ENCODE results near the gene PRKCA.

The PRKCA gene

DNA sequence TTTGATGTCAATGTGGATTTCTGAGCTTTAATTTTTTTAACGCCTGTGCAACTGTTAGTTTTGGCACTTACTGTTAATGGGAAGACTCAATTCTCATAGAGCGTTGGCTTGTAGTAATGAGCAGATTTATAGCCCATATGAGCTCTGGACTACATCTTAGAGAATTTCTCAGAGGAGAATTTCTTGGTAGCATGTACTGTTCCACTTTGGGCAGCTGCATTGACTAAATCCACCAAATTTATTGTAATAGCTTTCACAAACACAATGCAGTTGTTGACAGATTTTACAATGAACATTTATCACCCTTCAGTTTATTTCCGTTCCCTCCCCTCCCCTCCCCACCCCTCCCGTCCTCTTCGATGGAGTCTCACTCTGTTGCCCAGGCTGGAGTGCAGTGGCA, 193.9 kb downstream of the PRKCA start:
- ATAC-seq (no peak), DNase-seq (ENCODE audit: low spot score in 2 of 2) (no peak)
- H3K4me1 Mint-ChIP-seq, result peaks cover 25% of the 10 kb centered on the region
- no peak overlapping the region for H3K27ac Mint-ChIP-seq
- H3K9me3 Mint-ChIP-seq, result no peaks in the 10 kb centered on the region
- peaks cover 28% of the 10 kb centered on the region for H3K36me3 Mint-ChIP-seq
- no peak overlapping the region for H3K4me3 Mint-ChIP-seq

DNA sequence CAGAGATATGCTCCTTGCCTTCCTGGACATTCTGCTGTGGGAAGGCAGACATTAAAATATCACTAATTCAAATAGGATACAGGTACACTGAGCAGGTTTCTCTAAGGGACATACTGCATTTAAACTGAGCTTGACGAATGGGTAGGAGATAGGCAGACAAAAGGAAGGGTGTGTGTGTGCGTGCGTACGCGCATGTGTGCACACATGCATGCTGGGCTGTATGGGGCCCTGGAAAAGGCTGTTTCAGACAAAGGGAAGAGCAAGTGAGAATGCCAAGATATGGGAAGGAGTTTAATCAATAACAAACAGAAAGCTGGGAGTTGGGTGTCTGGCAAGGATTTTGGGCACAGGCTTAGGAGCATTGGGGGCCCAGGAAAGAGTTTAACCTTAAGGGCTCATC, 196.2 kb downstream of the PRKCA start:
- H3K4me3 Mint-ChIP-seq, result no peak overlapping the region

DNA sequence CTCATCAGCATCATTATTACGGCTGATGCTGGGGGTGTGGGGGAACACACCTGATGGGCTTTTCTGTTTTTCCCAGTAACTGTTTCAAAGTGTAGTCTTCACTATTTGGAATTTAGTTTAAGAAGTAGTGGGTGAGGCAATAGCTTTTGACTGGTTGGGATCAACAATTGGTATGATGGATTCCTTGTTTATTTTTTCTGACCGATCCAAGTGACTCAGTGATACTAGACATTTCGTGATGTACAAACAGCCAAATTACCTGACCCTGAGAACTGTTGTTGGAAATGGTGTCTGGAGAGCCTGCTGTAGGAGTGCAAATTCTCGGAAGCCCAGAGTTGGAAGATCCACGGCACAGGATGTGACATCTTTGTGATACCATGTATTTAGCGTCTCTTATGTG, 204.2 kb downstream of the PRKCA start:
- peaks cover 44% of the 10 kb centered on the region for H3K4me1 Mint-ChIP-seq
- no peak for DNase-seq (ENCODE audit: low spot score in 2 of 2)
- H3K27ac Mint-ChIP-seq, result no peak overlapping the region
- no peaks in the 10 kb centered on the region for H3K9me3 Mint-ChIP-seq
- H3K4me3 Mint-ChIP-seq, result no peak overlapping the region
- no peak for ATAC-seq
- no peaks in the 10 kb centered on the region for H3K36me3 Mint-ChIP-seq

More for the DNA sequence above, 196.2 kb downstream of the PRKCA start:
- Mint-ChIP-seq H3K27ac (no peak overlapping the region), H3K4me1 (peaks cover 10% of the 10 kb centered on the region), H3K36me3 (peaks cover 28% of the 10 kb centered on the region), H3K9me3 (no peaks in the 10 kb centered on the region)
- DNase-seq (ENCODE audit: low spot score in 2 of 2), result no peak
- ATAC-seq, result no peak

DNA sequence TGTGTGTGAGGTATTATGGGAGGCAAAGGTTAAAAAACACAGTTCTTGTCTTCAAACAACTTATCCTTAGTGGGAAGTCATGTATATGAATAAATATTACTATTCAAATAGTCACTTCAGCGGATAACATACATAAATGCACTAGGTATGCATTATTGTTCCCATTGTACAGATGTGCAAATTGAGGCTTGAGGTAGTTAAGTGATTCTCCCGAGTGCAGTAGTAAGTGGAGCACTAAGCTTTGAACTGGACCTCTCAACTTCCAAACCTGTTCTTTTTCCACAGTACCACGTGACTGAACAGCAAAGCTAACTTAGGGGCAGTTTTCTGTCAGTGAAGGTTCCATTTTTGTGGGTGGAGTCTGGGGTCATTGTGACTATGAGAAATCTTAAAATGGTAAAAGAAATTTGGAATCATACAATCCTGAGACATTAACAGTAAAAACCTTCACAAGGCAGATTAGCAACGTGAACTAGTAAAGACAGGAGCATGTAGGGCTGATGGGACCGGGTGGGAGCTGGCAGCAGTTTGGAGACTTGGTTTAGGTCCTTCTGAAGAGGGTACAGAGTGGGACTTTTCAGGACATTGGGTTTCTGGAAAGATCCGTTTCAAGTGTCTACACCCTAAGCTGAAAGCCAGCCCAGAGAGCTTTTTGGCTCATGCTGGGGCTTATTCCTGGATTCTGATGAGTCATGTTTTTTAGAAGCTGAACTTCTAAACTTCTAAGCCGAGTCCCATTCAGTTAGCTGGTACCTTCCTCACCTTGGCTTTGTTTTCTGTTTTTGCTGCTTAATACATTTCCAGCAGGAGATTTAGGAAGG, 204.9 kb downstream of the PRKCA start:
- Mint-ChIP-seq H3K4me3 (peak overlapping the region; percentile 16), H3K9me3 (no peaks in the 10 kb centered on the region), H3K27ac (peak overlapping the region; percentile 73), H3K36me3 (no peaks in the 10 kb centered on the region), H3K4me1 (peaks cover 47% of the 10 kb centered on the region)
- ATAC-seq (no peak), DNase-seq (ENCODE audit: low spot score in 2 of 2) (no peak)

DNA sequence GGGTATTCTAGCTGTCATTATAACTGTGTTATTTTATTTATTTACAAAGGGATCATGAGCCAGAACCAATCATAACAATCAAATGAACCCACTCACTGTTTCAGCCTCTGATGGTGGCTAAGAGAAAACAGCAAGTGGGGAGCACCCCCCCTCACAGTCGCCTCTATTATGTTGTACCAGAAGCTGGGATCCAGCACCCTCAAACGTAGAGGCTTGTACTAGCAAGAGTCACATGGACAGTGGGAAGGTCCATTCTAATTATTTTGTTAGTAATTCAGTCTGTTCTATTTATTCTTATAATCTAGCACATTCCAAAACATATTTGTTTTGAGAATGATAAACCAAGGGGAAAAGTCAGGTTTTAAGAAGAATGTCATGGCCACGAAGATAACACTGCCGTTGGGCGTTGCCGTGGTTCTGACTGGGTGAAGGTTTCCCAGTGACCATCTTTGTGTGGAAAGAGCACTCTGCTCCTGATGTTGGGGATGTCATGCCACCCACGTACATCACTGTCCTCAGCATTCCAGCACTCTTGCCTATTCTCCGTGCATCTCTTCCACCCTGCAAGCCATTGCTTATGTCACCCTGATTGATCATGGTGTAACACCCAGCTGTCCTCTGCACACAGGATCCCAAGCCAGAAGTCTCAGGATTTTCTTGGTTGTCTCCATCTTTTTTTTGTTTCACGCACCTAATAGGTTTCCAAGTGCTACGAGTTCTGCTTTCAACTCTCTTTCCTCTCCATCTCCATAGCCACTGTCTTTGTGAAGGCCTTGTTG, 205.8 kb downstream of the PRKCA start:
- Mint-ChIP-seq H3K4me1 (peaks cover 47% of the 10 kb centered on the region), H3K27ac (peak overlapping the region; percentile 95), H3K4me3 (peak overlapping the region; percentile 60), H3K36me3 (no peaks in the 10 kb centered on the region), H3K9me3 (no peaks in the 10 kb centered on the region)
- DNase-seq (ENCODE audit: low spot score in 2 of 2) (no peak), ATAC-seq (no peak)

DNA sequence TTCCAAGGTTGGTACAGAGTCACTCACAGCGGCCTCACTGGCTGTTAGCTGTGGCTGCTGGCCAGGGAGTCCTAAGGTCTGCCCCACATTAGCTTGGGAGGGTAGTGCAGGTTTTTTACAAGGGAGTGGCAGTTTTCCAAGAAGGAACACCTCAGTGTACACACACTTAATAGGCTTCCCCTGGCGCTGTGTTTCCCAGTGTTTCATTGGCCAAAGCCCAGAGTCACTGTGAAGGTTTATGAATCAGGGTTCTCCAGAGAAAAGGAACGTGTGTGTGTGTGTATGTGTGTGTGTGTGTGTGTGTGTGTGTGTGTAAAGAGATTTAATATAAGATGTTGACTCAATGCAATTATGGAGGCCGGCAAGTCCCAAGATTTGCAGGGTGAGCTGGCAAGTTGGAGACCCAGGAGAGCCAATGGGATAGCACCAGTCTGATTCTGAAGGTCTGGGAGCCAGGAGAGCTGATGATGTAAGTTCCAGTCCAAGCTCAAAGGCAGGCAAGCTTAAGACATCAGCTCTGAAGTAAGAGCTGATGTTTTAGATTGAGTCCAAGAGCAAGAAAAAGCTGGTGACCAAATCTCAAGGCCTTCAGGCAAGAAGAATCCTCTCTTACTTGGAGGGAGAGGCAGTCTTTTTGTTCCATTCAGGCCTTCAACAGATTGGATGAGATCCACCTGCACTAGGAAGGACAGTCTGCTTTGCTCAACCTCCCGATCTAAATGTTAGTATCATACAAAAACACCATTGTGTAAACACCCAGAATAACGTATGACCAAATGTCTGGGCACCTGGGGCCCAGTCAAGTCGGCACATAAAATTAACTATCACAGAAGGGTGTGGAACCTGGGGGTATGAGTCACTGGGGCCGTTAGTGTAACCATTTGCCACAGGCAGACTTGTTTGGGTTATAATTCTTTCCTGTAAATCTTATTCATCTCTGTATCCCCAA, 206.8 kb downstream of the PRKCA start:
- Mint-ChIP-seq H3K4me1 (peaks cover 47% of the 10 kb centered on the region), H3K9me3 (no peaks in the 10 kb centered on the region), H3K4me3 (peak overlapping the region; percentile 60), H3K27ac (peak overlapping the region; percentile 95), H3K36me3 (no peaks in the 10 kb centered on the region)
- ATAC-seq (peak; percentile 90), DNase-seq (ENCODE audit: low spot score in 2 of 2) (peak; percentile 14 to 68)

DNA sequence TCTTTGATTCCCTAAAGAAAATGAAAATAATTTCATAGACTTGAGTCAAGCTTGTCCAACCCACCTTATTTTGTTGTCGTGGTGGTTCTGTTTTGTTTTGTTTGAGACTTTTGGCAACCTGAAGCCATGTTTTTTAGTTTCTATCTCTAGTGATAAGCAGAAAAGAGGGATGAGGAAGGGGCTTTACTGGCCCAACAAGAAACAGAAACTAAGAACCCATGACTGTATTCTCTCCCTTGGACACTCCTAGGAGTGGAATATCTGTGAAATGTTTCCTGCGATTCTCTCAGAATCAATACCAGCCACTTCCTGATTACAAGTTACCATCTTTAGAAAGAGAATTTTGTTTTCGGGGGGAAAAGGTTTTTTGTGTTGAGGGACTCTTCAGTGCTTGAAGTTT, 207.5 kb downstream of the PRKCA start:
- no peak for DNase-seq (ENCODE audit: low spot score in 2 of 2)
- peaks cover 52% of the 10 kb centered on the region for H3K4me1 Mint-ChIP-seq
- ATAC-seq, result no peak
- no peaks in the 10 kb centered on the region for H3K9me3 Mint-ChIP-seq
- peak overlapping the region; percentile 95 for H3K27ac Mint-ChIP-seq
- H3K36me3 Mint-ChIP-seq, result no peaks in the 10 kb centered on the region
- H3K4me3 Mint-ChIP-seq, result peak overlapping the region; percentile 60

DNA sequence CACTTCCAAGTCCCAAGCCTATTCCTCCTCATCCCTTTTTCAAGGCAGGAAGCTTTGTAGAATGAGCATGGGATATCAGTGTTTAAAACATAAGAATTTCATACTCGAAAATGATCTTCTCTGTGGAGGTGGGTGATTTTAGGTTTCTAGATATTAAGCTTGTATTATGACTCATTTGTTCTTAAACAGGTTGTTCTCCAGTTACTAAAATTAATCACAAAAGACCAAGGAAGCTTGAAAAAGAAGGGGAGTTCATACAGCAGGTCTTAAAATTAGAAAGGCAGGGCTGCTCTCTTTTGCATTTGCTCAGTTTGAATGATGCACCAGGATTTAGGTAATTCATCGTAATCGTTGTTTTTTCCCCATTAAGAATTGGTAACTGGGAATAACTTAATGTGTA, 208.7 kb downstream of the PRKCA start:
- H3K36me3 Mint-ChIP-seq, result peaks cover 7% of the 10 kb centered on the region
- peak overlapping the region; percentile 20 for H3K27ac Mint-ChIP-seq
- peak overlapping the region; percentile 21 for H3K4me3 Mint-ChIP-seq

DNA sequence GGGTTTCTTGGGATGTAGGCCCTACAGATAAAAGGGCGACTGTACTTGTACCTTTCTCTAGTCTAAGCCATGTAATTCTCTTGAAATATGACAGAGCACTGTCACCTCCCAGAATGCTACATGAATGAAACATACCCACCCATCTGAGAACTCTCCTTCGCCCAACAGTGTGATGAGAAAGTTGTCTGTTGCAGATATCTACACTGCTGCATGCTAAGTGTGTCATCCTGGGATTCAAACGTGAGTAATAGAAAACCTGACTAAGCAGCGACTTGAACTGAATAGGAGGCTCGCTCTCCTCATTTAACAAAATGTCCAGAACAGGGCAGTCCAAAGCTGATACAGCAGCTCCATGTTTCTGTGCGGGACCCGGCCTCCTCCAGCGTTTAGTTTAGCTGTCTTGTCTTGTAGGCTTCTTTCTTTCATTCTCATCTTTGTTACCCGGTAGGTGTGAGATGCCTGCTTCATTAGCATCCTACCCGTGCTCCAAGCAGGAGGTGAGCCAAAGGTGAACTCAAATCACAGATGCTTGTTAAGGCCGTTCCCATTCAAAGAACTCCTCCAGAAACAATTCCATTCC, 211.9 kb downstream of the PRKCA start:
- ATAC-seq, result peak; percentile 87
- H3K9me3 Mint-ChIP-seq, result no peaks in the 10 kb centered on the region
- H3K4me3 Mint-ChIP-seq, result no peak overlapping the region
- H3K36me3 Mint-ChIP-seq, result peaks cover 15% of the 10 kb centered on the region
- peaks cover 57% of the 10 kb centered on the region for H3K4me1 Mint-ChIP-seq
- DNase-seq (ENCODE audit: low spot score in 2 of 2), result peak in 1 of 2 donors; percentile 55
- H3K27ac Mint-ChIP-seq, result no peak overlapping the region

More for the DNA sequence above, 208.7 kb downstream of the PRKCA start:
- Mint-ChIP-seq H3K9me3 (no peaks in the 10 kb centered on the region), H3K4me1 (peaks cover 56% of the 10 kb centered on the region)
- DNase-seq (ENCODE audit: low spot score in 2 of 2), result no peak
- ATAC-seq, result peak; percentile 43

DNA sequence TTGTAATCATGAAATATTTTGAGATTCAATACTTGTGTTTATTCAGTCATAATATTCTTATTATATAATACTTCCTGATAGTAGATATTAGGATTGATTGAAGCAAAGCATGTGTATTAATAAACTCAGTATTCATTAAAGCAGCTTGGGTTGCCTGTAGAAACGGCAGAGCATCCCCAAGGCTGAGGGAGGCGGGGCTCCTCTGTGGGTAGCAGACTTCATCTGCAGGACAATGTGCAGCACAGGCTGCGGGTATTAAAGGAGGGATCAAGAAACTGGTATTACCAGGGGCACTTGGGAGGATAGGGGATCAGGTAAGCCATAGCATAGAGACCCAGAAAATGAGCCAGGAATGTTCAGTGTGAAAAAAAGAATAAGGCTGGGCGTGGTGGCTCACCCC, 213.6 kb downstream of the PRKCA start:
- Mint-ChIP-seq H3K27ac (no peak overlapping the region), H3K9me3 (no peaks in the 10 kb centered on the region), H3K36me3 (peaks cover 15% of the 10 kb centered on the region), H3K4me1 (peaks cover 47% of the 10 kb centered on the region), H3K4me3 (no peak overlapping the region)
- ATAC-seq, result no peak
- DNase-seq (ENCODE audit: low spot score in 2 of 2), result no peak

DNA sequence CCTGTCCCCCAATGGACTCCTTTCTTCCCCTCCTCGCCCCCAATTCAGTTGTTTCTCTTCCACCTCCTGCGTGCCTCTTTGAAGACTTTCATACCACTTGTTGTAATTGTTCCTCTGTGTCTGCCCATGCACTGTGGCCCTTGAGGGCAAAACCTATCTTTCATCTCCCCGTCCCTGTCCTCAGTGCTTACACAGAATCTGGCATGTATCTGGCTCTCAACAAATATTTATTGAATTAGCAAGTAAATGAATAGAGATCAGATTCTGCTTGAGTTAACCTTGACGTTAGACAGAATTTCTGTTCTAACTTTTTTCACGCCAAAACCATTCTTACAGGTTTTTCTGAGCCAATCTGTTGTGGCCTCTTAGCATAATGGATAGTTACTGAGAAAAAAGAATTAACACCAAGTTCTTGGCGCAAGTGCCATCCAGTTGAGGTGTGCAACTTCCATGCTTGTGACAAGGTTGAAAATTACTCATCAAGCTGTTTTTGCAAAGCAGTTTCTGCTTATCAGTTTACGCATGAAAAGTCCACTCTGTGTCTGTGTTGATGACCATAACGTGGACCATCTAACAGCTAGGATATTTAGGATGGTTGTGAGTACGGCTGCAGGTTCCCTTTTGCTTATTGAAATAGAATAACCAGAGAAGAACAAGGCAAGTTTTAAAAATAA, 215.1 kb downstream of the PRKCA start:
- Mint-ChIP-seq H3K9me3 (no peaks in the 10 kb centered on the region), H3K36me3 (peaks cover 15% of the 10 kb centered on the region), H3K4me3 (no peak overlapping the region), H3K27ac (peak overlapping the region; percentile 74), H3K4me1 (peaks cover 47% of the 10 kb centered on the region)
- DNase-seq (ENCODE audit: low spot score in 2 of 2) (no peak), ATAC-seq (no peak)

DNA sequence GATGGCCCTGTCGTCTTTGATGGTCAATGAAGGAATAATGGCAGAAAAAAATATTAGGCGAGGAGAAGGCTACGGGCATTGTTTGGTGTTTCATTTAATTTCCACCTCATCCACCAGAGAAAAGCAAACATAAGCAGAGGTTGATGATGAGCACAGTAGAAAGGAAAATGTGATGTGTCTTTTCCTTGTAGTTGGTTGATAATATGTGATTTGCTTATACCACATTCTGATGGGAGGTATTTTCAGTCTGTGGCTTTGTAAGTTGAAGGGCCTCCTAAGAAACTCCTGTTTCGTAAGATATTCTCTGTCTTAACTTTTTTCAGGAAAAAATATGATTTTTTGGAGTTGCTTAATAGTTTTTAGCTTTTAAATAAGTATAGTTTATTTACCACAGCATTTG, 215.7 kb downstream of the PRKCA start:
- Mint-ChIP-seq H3K4me1 (peaks cover 53% of the 10 kb centered on the region), H3K36me3 (peaks cover 15% of the 10 kb centered on the region), H3K4me3 (no peak overlapping the region), H3K27ac (peak overlapping the region; percentile 74), H3K9me3 (no peaks in the 10 kb centered on the region)
- ATAC-seq, result no peak
- no peak for DNase-seq (ENCODE audit: low spot score in 2 of 2)

DNA sequence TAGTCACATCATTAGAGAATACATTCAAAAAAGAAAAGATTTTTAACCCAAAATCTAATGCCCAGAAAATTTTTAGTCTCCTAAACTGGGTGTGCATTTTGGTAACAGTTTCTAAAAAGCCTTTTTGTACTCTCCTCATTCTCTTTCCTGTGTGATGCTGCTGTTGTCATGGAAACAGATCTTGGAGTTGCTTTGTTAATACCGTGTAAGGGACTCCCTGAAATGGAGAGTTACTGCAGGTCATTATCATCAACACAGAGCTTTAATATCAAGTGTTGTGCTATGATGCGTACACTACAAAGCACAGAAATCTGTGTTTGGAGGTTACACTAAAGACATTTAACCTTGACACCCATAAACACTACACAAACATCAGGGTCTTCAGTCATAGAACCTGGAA, 216.3 kb downstream of the PRKCA start:
- Mint-ChIP-seq H3K27ac (peak overlapping the region; percentile 21), H3K4me3 (no peak overlapping the region), H3K36me3 (peaks cover 15% of the 10 kb centered on the region), H3K4me1 (peaks cover 55% of the 10 kb centered on the region), H3K9me3 (no peaks in the 10 kb centered on the region)
- DNase-seq (ENCODE audit: low spot score in 2 of 2), result no peak
- no peak for ATAC-seq

DNA sequence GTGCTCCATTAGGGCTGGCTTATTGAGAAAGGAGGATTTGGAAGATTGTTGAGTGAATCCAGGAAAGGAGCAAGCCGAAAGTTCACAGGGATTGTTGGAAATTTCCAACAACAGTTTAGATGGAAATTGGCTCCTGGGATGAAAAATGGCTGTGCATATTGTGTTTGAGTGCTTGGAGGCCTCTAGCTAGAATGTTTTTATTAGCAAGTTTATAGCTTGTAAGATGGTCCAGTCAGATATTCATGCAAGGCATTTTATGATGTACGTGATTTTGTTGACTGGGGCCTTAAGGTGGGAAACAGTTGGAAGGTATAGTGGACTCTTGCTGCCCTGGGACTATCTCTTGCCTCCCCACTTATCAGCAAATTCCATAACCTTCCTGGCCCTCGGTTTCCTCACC, 216.7 kb downstream of the PRKCA start:
- Mint-ChIP-seq H3K4me1 (peaks cover 57% of the 10 kb centered on the region), H3K9me3 (no peaks in the 10 kb centered on the region), H3K27ac (peak overlapping the region; percentile 21), H3K36me3 (peaks cover 15% of the 10 kb centered on the region), H3K4me3 (no peak overlapping the region)
- no peak for DNase-seq (ENCODE audit: low spot score in 2 of 2)
- no peak for ATAC-seq

All from stimulated activated effector memory CD8-positive, alpha-beta T cell treated with anti-CD3 and anti-CD28 coated beads, Interleukin-12 subunit alpha, Interleukin-12 subunit beta, amount 100 ng/mL, for 72 hours (primary cell).